Endothelial cell of umbilical vein (primary cell): ENCODE data around the gene NR1H3. TPM values are rescaled to one million over a fixed set of nuclear protein-coding genes. Genes with fewer than 3 reads are reported as not detected.

Source experiments
- BruUV-seq: library from RNA; stranded (reverse); fragments of 400-500 nt; replicated peaks from 2 replicates; lab custom pipeline; 2021; lab: Mats Ljungman, UMichigan
- CTCF ChIA-PET: fragments of 300-600, 350-600 bp; sonication (Branson Sonifier 250); formaldehyde crosslinking; loops from one replicate; lab custom pipeline; 2021; ENCODE audit warnings: antibody characterized with exemption, inconsistent platforms; lab: Charles Lee
- POLR2A ChIA-PET: fragments of 300-600, 350-600 bp; sonication (Branson Sonifier 250); formaldehyde crosslinking; loops from one replicate; lab custom pipeline; 2021; ENCODE audit warnings: antibody characterized with exemption, inconsistent platforms; lab: Charles Lee
- DNase-seq: peaks from one replicate; pipeline ENCODE4 v3.0.0-alpha.2; 2011; ENCODE audit warnings: low read depth, low spot score
- FAIRE-seq: peaks from 2 replicates; lab custom pipeline; 2011; peaks lifted over from hg19 to GRCh38; lab: Jason Lieb, UNC
- H2AFZ ChIP-seq: 2 replicates; pipeline ENCODE4 v1.6.0; 2012; ENCODE audit warnings: low read depth, low read length, control low read depth, inconsistent platforms
- H3K27ac ChIP-seq: 2 replicates; pipeline ENCODE4 v1.5.1; 2011; ENCODE audit warnings: low read depth, mild to moderate bottlenecking, control low read depth, low read length, moderate library complexity; ENCODE audit not compliant: insufficient read depth
- H3K27me3 ChIP-seq, 2 experiments: 2 replicates each; pipeline versions ENCODE4 v1.6.0 to v1.6.1; 2011; ENCODE audit warnings: low read length in 2 of 2, mixed read lengths in 1 of 2; ENCODE audit not compliant: control insufficient read depth in 2 of 2, insufficient read depth in 2 of 2
- H3K36me3 ChIP-seq, 2 experiments: 2 replicates in 1 of 2; 3 replicates in 1 of 2; pipeline ENCODE4 v1.5.1; 2011; ENCODE audit warnings: low read length in 2 of 2, mild to moderate bottlenecking in 1 of 2, moderate library complexity in 1 of 2; ENCODE audit not compliant: control insufficient read depth in 2 of 2, insufficient read depth in 2 of 2; ENCODE audit errors: extremely low read depth in 1 of 2
- H3K4me1 ChIP-seq: 3 replicates; pipeline ENCODE4 v1.5.1; 2011; ENCODE audit warnings: mild to moderate bottlenecking, low read length; ENCODE audit not compliant: control insufficient read depth, insufficient read depth; ENCODE audit errors: extremely low read depth
- H3K4me2 ChIP-seq: 2 replicates; pipeline ENCODE4 v1.6.1; 2011; ENCODE audit warnings: low read length, control low read depth, mixed read lengths; ENCODE audit not compliant: insufficient read depth
- H3K4me3 ChIP-seq, 3 experiments: fragments of 200-600 bp in 1 of 3; sonication (generic), shearing (Covaris generic) in 1 of 3; replicated peaks in 1 of 3; 2 replicates each; pipeline ENCODE4 v1.5.1; 2011 to 2016; ENCODE audit warnings: control low read depth in 3 of 3, low read length in 3 of 3, mild to moderate bottlenecking in 2 of 3, inconsistent platforms in 1 of 3, low read depth in 1 of 3, moderate library complexity in 1 of 3; ENCODE audit not compliant: insufficient read depth in 1 of 3
- H3K79me2 ChIP-seq: 2 replicates; pipeline ENCODE4 v1.6.0; 2012; ENCODE audit warnings: low read length, inconsistent platforms; ENCODE audit not compliant: control insufficient read depth, insufficient read depth
- H3K9ac ChIP-seq: replicated peaks from 2 replicates; pipeline ENCODE3; 2011; ENCODE audit warnings: low read length, control low read depth; ENCODE audit not compliant: insufficient read depth; ENCODE audit errors: extremely low read depth
- H3K9me1 ChIP-seq: replicated peaks from 3 replicates; pipeline ENCODE4 v1.6.0; 2011; ENCODE audit warnings: mild to moderate bottlenecking, low read length; ENCODE audit not compliant: control insufficient read depth, insufficient read depth; ENCODE audit errors: extremely low read depth
- H3K9me3 ChIP-seq: replicated peaks from 2 replicates; pipeline ENCODE4 v1.5.1; 2012; ENCODE audit warnings: low read length, inconsistent platforms; ENCODE audit not compliant: control insufficient read depth, insufficient read depth
- H4K20me1 ChIP-seq: replicated peaks from 2 replicates; pipeline ENCODE3; 2011; ENCODE audit warnings: mild to moderate bottlenecking, low read length; ENCODE audit not compliant: control insufficient read depth, insufficient read depth; ENCODE audit errors: extremely low read depth
- EZH2 ChIP-seq: IDR thresholded peaks from 2 replicates; pipeline ENCODE4 v1.6.1; 2012; ENCODE audit warnings: borderline replicate concordance, low read depth, mild to moderate bottlenecking, moderate library complexity, low read length, inconsistent platforms; ENCODE audit not compliant: severe bottlenecking
- FOS ChIP-seq: IDR thresholded peaks from 2 replicates; pipeline ENCODE4 v1.6.1; 2011; ENCODE audit warnings: mild to moderate bottlenecking, low read length, moderate library complexity, borderline replicate concordance; ENCODE audit not compliant: insufficient read depth
- GATA2 ChIP-seq: IDR thresholded peaks from 2 replicates; pipeline ENCODE4 v1.7.0; 2011; ENCODE audit warnings: low read depth, mild to moderate bottlenecking, moderate library complexity, mixed read lengths, low read length; ENCODE audit not compliant: insufficient read length, insufficient read depth
- MYC ChIP-seq: IDR thresholded peaks from one replicate; pipeline ENCODE4 v1.6.1; 2011; ENCODE audit warnings: mild to moderate bottlenecking, low read depth, low read length
- POLR2A ChIP-seq: IDR thresholded peaks from 2 replicates; pipeline ENCODE4 v1.6.1; 2012; ENCODE audit warnings: low read depth, mild to moderate bottlenecking, control low read depth, low read length
- POLR2AphosphoS5 ChIP-seq: IDR thresholded peaks from 2 replicates; pipeline ENCODE4 v1.6.1; 2012; ENCODE audit warnings: low read depth, mild to moderate bottlenecking, control low read depth, low read length, moderate library complexity; ENCODE audit not compliant: insufficient read depth
- dilution Hi-C: fragments of 300-500 bp; cut with MboI; formaldehyde crosslinking; loops from one replicate; pipeline ENCODE4 v1.15.0; 2019; ENCODE audit warnings: low sequenced_read_pairs; ENCODE audit not compliant: extremely low pct_ligation_motif_present
- intact Hi-C: fragments of 100-400 bp; cut with micrococcal nuclease; formaldehyde crosslinking; loops from one replicate; pipeline ENCODE4 v1.10.0; 2022
- polyA plus RNA-seq, 4 experiments: library from polyadenylated mRNA; depleted of rRNA in 3 of 4; stranded (reverse) in 3 of 4; unstranded in 1 of 4; fragments of >200 nt; gene quantifications; 2 replicates each; pipeline versions ENCODE4 v1.2.1 to v1.2.3, GENCODE V29; 2011 to 2012; ENCODE audit warnings: missing spikeins in 1 of 4
- total RNA-seq: library from RNA; stranded (reverse); gene quantifications from 2 replicates; pipeline ENCODE4 v1.2.3, GENCODE V29; 2021
- TF ChIP-seq, protein P1 (sequence below): IDR thresholded peaks from 2 replicates; pipeline ENCODE4 v1.6.1; 2011; ENCODE audit not compliant: insufficient read depth, insufficient read length
- TF ChIP-seq, protein P2 (sequence below), 2 donors: IDR thresholded peaks; 1 replicate in 1 of 2; 2 replicates in 1 of 2; pipeline ENCODE4 v1.5.1; 2011; ENCODE audit warnings: low read length in 2 of 2, mild to moderate bottlenecking in 2 of 2, moderate library complexity in 2 of 2, control low read depth in 1 of 2, inconsistent platforms in 1 of 2, low read depth in 1 of 2; ENCODE audit not compliant: insufficient read depth in 1 of 2; ENCODE audit errors: extremely low read depth in 1 of 2

The NR1H3 gene
- total and polyA plus RNA-seq, 2 donors (not counting 3 experiments of a cell fraction or from before 2014, with no cell fraction given): 9.8 to 16.3 TPM

DNA sequence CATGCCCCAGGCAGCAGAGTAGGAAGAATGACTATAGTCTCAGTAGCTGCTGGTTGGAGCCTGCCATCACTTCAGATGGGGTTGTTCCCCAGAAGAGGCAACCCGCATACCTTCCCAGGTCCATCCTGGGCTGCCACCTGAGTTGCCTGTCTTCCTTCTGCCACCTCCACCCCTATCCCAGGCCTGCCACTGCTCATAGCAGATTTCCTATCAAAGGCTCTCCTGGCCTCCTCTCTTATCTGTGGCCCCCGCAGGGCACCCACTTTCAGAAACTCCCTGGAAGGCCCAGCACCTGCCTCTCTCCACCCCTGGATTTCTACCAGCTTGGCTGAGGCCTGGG, 649 bp upstream of the NR1H3 start:
- Histone ChIP-seq H4K20me1 (no peaks in the 10 kb centered on the region), H3K4me3 (no peak overlapping the region)

DNA sequence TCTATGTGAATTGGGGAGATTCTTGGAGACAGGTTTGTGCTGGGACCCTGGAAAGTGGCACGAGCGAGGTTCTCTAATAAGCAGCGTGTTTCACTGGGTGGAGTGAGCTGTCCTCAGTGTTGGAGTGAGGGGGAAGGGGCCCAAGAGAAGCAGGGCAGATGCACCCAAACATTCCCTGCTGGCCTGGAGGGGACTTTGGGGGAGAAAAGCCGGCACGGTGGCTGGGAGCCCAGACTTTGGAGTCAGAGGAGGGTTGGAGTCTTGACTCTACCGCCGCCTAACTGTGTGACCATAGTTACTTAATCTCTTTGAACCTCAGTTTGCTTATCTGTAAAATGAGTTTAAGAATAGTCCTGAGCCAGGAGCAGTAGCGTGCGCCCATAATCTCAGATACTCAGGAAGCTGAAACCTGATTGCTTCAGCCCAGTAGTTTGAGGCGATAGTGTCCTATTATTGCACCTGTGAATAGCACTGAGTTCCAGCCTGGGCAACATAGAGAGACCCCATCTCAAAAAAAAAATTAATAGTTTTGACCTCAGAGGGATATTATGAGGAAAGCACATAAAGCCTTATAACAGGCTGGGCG, 614 bp downstream of the NR1H3 start:
- Histone ChIP-seq H3K9me1 (no peaks in the 10 kb centered on the region), H3K36me3 (no peaks in the 10 kb centered on the region), H3K4me2 (no peak overlapping the region), H4K20me1 (no peaks in the 10 kb centered on the region), H3K9me3 (no peaks in the 10 kb centered on the region), H3K4me3 (no peak overlapping the region), H3K27ac (no peak overlapping the region), H3K27me3 (no peaks in the 10 kb centered on the region), H2AFZ (no peak overlapping the region), H3K9ac (no peak overlapping the region), H3K4me1 (peaks cover 27% of the 10 kb centered on the region), H3K79me2 (no peaks in the 10 kb centered on the region)
- BruUV-seq: no TSS peak
- dilution Hi-C loops (no loop called here), intact Hi-C loops (loop anchor here (2.0 kb wide), 1 partner anchor 96 kb away; no protein-coding TSS in a partner anchor)
- TF ChIP-seq EZH2 (no peak), GATA2 (no peak), POLR2AphosphoS5 (no peak), FOS (no peak), POLR2A (no peak), MYC (no peak)
- TF ChIP-seq, protein P1, sequence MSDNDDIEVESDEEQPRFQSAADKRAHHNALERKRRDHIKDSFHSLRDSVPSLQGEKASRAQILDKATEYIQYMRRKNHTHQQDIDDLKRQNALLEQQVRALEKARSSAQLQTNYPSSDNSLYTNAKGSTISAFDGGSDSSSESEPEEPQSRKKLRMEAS: no peak
- TF ChIP-seq, protein P2, sequence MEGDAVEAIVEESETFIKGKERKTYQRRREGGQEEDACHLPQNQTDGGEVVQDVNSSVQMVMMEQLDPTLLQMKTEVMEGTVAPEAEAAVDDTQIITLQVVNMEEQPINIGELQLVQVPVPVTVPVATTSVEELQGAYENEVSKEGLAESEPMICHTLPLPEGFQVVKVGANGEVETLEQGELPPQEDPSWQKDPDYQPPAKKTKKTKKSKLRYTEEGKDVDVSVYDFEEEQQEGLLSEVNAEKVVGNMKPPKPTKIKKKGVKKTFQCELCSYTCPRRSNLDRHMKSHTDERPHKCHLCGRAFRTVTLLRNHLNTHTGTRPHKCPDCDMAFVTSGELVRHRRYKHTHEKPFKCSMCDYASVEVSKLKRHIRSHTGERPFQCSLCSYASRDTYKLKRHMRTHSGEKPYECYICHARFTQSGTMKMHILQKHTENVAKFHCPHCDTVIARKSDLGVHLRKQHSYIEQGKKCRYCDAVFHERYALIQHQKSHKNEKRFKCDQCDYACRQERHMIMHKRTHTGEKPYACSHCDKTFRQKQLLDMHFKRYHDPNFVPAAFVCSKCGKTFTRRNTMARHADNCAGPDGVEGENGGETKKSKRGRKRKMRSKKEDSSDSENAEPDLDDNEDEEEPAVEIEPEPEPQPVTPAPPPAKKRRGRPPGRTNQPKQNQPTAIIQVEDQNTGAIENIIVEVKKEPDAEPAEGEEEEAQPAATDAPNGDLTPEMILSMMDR (IDR thresholded peaks at IDR 0.05; ENCODE audit: extremely low read depth in 1 of 2, insufficient read depth in 1 of 2, low read depth in 1 of 2, low read length in 2 of 2): no peak
- DNase-seq (no peak), FAIRE-seq (no peak)
- ChIA-PET CTCF (interaction anchor here (1.0 to 4.8 kb wide), 16 partner anchors 10 to 158 kb away, joined by 3 to 67 read pairs (median 10); partner anchors contain the start of genes ACP2, ARFGAP2, DDB2 and MADD), POLR2A (interaction anchor here (1.5 kb wide), 1 partner anchor 10 kb away, joined by 5 read pairs; the partner anchor contains the start of gene ACP2)

More for the DNA sequence above, 649 bp upstream of the NR1H3 start:
- BruUV-seq: no TSS peak
- ChIA-PET POLR2A (interaction anchor here (0.8 kb wide), 1 partner anchor 8 kb away, joined by 4 read pairs; the partner anchor contains the start of gene ACP2), CTCF (interaction anchor here (1.1 to 4.8 kb wide), 9 partner anchors 14 to 98 kb away, joined by 3 to 67 read pairs (median 11); partner anchors contain the start of genes ARFGAP2 and MADD)
- H3K9me3 ChIP-seq: no peaks in the 10 kb centered on the region
- no peaks in the 10 kb centered on the region for H3K27me3 ChIP-seq
- dilution Hi-C loops (no loop called here), intact Hi-C loops (no loop called here)
- no peak for FAIRE-seq
- no peaks in the 10 kb centered on the region for H3K9me1 ChIP-seq
- peak overlapping the region; percentile 81 for H2AFZ ChIP-seq
- no peak for DNase-seq
- no peak overlapping the region for H3K4me2 ChIP-seq
- peaks cover 27% of the 10 kb centered on the region for H3K4me1 ChIP-seq
- H3K36me3 ChIP-seq: no peaks in the 10 kb centered on the region
- TF ChIP-seq FOS (no peak), POLR2A (no peak)
- TF ChIP-seq, protein P2 (IDR thresholded peaks at IDR 0.05; ENCODE audit: extremely low read depth in 1 of 2, insufficient read depth in 1 of 2, low read depth in 1 of 2, low read length in 2 of 2): no peak
- no peak overlapping the region for H3K27ac ChIP-seq
- H3K9ac ChIP-seq: no peak overlapping the region
- H3K79me2 ChIP-seq: no peaks in the 10 kb centered on the region
